Ammon's horn (tissue), 1 donor: ENCODE data around the gene EIF3K.

ENCODE experiments used
- DNase-seq: peaks from one replicate; pipeline ENCODE4 v3.0.0-alpha.2; 2016; ENCODE audit warnings: low spot score

EIF3K gene

GRCh38 chr19:38684078-38684861 is 65.3 kb downstream of the EIF3K start:
- no peak for DNase-seq

GRCh38 chr19:38684862-38685665 is 66.1 kb downstream of the EIF3K start:
- no peak for DNase-seq

GRCh38 chr19:38685666-38686529 is 66.9 kb downstream of the EIF3K start:
- DNase-seq, result no peak

- DNase-seq, result no peak
Measured at GRCh38 chr19:38686530-38686888, 67.5 kb downstream of the EIF3K start.
